HepG2 (cell line): ENCODE measurements around the gene SPATS2. TPM values are rescaled to one million over a fixed set of nuclear protein-coding genes. Genes with fewer than 3 reads are reported as not detected.

ENCODE experiments used
- GABPA ChIP-seq, 2 experiments: IDR thresholded peaks; 2 replicates each; pipeline ENCODE4 v1.6.1; 2011 to 2016; ENCODE audit warnings: low read depth in 2 of 2, low read length in 1 of 2, missing biosample characterization in 1 of 2, missing genetic modification characterization in 1 of 2
- GLI4 ChIP-seq: sonication (generic); formaldehyde crosslinking; IDR thresholded peaks from 2 replicates; pipeline ENCODE4 v1.5.1; 2020; ENCODE audit warnings: missing genetic modification reagents, mild to moderate bottlenecking, moderate library complexity, borderline replicate concordance
- KDM5A ChIP-seq: fragments of 200-600 bp; sonication (generic); IDR thresholded peaks from 2 replicates; pipeline ENCODE4 v1.7.0; 2018; ENCODE audit warnings: antibody characterized with exemption, mild to moderate bottlenecking, low read length, borderline replicate concordance
- MXD3 ChIP-seq: IDR thresholded peaks from 2 replicates; pipeline ENCODE4 v1.6.1; 2016; ENCODE audit warnings: mild to moderate bottlenecking, missing biosample characterization, missing genetic modification reagents
- RERE ChIP-seq: IDR thresholded peaks from 2 replicates; pipeline ENCODE4 v1.6.1; 2016; ENCODE audit warnings: low read depth, missing genetic modification reagents, missing compliant biosample characterization
- SALL1 ChIP-seq: sonication (generic); formaldehyde crosslinking; IDR thresholded peaks from 2 replicates; pipeline ENCODE4 v1.8.0; 2022; ENCODE audit warnings: mild to moderate bottlenecking, missing genetic modification reagents
- TOE1 ChIP-seq: sonication (generic); formaldehyde crosslinking; IDR thresholded peaks from 2 replicates; pipeline ENCODE4 v1.4.0; 2020; ENCODE audit warnings: mild to moderate bottlenecking, missing genetic modification reagents
- ZFP90 ChIP-seq: sonication (generic); formaldehyde crosslinking; IDR thresholded peaks from 2 replicates; pipeline ENCODE4 v1.8.0; 2022; ENCODE audit warnings: missing genetic modification reagents, mild to moderate bottlenecking, inconsistent platforms, borderline replicate concordance
- ZNF292 ChIP-seq: sonication (generic); formaldehyde crosslinking; IDR thresholded peaks from 2 replicates; pipeline ENCODE4 v1.8.1; 2022; ENCODE audit warnings: mild to moderate bottlenecking, low read depth, missing genetic modification reagents, borderline replicate concordance
- ZNF609 ChIP-seq: sonication (generic); formaldehyde crosslinking; IDR thresholded peaks from 2 replicates; pipeline ENCODE4 v1.4.0; 2020; ENCODE audit warnings: mild to moderate bottlenecking, missing genetic modification reagents, borderline replicate concordance
- ZNF776 ChIP-seq: sonication (generic); formaldehyde crosslinking; IDR thresholded peaks from 2 replicates; pipeline ENCODE4 v1.4.0; 2020; ENCODE audit warnings: mild to moderate bottlenecking, missing genetic modification reagents
- ZNF790 ChIP-seq: sonication (generic); formaldehyde crosslinking; IDR thresholded peaks from 2 replicates; pipeline ENCODE4 v1.8.0; 2022; ENCODE audit warnings: missing genetic modification reagents, mild to moderate bottlenecking, borderline replicate concordance
- polyA plus RNA-seq, 8 experiments: library from polyadenylated mRNA; depleted of rRNA in 3 of 8; stranded (reverse) in 7 of 8; unstranded in 1 of 8; fragments of >200 nt; fragmentation: Illumina TruSeq in 4 of 8; extraction: Trizol in 4 of 8; gene quantifications; 2 replicates each; pipeline versions ENCODE4 v1.2.1 to v1.2.3, GENCODE V29; 2011 to 2016; ENCODE audit warnings: low read depth in 4 of 8, missing spikeins in 1 of 8, mixed read lengths in 1 of 8; ENCODE audit not compliant: insufficient read depth in 1 of 8
- total RNA-seq, 5 experiments: library from RNA; depleted of rRNA; stranded (reverse); fragments of >200 nt; fragmentation: Illumina TruSeq; extraction: Trizol; gene quantifications; 2 replicates each; pipeline ENCODE4 v1.2.3, GENCODE V29; 2016; ENCODE audit warnings: low read depth in 1 of 5
- TF ChIP-seq, protein P1 (sequence below): sonication (generic); formaldehyde crosslinking; IDR thresholded peaks from 2 replicates; pipeline ENCODE4 v1.4.0; 2020; ENCODE audit warnings: missing genetic modification reagents, borderline replicate concordance

The SPATS2 gene
- total and polyA plus RNA-seq, 2 of the 13 experiments (the other 11 are each of a cell fraction or from before 2014, with no cell fraction given): 19.3 to 28.1 TPM

GRCh38 chr12:49366652-49367380, 446 bp upstream of the SPATS2 start (continued):
- TF ChIP-seq ZNF790 (CRISPR knock-in tag): peak; percentile 58
- peak; percentile 58; the same call in 1 of the 2 replicates for TF ChIP-seq ZNF609 (CRISPR knock-in tag)
- TF ChIP-seq ZNF292 (CRISPR knock-in tag): peak; percentile 38; the same call in 1 of the 2 replicates
- 0 out of 2 replicates have a peak, but pooled peaks have one; percentile 53 for TF ChIP-seq TOE1
- no peak for TF ChIP-seq GABPA (IDR thresholded peaks at IDR 0.05; ENCODE audit: low read depth, low read length)
- peak; percentile 19; the same call in 1 of the 2 replicates for TF ChIP-seq GABPA (CRISPR knock-in tag; IDR thresholded peaks at IDR 0.05; ENCODE audit: low read depth)
- peak; percentile 84 for TF ChIP-seq SALL1
- peak; percentile 72; the same call in 1 of the 2 replicates for TF ChIP-seq ZNF776 (CRISPR knock-in tag)
- TF ChIP-seq GLI4 (CRISPR knock-in tag): peak; percentile 66; the same call in 1 of the 2 replicates
- TF ChIP-seq KDM5A: peak; percentile 78; the same call in 1 of the 2 replicates
- no peak for TF ChIP-seq RERE (CRISPR knock-in tag)
- peak; percentile 40; the same call in 1 of the 2 replicates for TF ChIP-seq MXD3 (CRISPR knock-in tag)
- TF ChIP-seq, protein P1, sequence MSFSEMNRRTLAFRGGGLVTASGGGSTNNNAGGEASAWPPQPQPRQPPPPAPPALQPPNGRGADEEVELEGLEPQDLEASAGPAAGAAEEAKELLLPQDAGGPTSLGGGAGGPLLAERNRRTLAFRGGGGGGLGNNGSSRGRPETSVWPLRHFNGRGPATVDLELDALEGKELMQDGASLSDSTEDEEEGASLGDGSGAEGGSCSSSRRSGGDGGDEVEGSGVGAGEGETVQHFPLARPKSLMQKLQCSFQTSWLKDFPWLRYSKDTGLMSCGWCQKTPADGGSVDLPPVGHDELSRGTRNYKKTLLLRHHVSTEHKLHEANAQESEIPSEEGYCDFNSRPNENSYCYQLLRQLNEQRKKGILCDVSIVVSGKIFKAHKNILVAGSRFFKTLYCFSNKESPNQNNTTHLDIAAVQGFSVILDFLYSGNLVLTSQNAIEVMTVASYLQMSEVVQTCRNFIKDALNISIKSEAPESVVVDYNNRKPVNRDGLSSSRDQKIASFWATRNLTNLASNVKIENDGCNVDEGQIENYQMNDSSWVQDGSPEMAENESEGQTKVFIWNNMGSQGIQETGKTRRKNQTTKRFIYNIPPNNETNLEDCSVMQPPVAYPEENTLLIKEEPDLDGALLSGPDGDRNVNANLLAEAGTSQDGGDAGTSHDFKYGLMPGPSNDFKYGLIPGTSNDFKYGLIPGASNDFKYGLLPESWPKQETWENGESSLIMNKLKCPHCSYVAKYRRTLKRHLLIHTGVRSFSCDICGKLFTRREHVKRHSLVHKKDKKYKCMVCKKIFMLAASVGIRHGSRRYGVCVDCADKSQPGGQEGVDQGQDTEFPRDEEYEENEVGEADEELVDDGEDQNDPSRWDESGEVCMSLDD (CRISPR knock-in tag): peak; percentile 52; the same call in 1 of the 2 replicates
- peak; percentile 89; the same call in 1 of the 2 replicates for TF ChIP-seq ZFP90
